ENCODE results near the gene LPP. TPM values are rescaled to one million over a fixed set of nuclear protein-coding genes. Genes with fewer than 3 reads are reported as not detected.

The LPP gene
- total RNA-seq, 2 donors from 2014 or later, result 1,568 to 1,607 TPM

DNA sequence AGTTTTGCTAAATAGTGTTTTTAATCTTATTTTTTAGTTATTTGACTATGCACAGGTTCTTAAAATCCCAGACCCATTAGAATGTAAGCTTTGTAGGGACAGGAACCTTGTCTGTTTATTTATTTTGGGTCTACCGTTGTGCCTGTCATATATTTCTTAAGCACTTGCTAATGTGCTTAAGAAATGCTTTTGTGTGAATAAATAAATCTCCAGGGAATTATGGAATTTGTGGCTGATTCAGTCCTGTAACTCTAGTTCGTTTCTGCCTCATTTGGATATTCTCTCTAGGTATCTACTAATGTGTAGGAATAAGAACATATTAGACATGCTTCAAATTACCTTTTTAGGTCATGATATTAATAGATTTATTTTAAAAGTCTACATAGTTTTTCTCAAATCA is 161.6 kb downstream of the LPP start:
- Histone ChIP-seq H3K4me1 (ENCODE audit: control insufficient read depth in 1 of 2, low read depth in 2 of 2) (peaks cover 27 to 45% of the 10 kb centered on the region in 2 donors), H3K9me3 (no peaks in the 10 kb centered on the region), H3K27me3 (replicated peaks; ENCODE audit: insufficient read depth) (no peaks in the 10 kb centered on the region), H3K36me3 (no peaks in the 10 kb centered on the region), H3K27ac (peak overlapping the region; percentile 45 to 49), H3K4me3 (no peak overlapping the region)
- DNase-seq (ENCODE audit: low spot score) (no peak), ATAC-seq (ENCODE audit: insufficient number of reproducible peaks, low FRiP score, low read depth) (no peak)
- TF ChIP-seq, protein P1, sequence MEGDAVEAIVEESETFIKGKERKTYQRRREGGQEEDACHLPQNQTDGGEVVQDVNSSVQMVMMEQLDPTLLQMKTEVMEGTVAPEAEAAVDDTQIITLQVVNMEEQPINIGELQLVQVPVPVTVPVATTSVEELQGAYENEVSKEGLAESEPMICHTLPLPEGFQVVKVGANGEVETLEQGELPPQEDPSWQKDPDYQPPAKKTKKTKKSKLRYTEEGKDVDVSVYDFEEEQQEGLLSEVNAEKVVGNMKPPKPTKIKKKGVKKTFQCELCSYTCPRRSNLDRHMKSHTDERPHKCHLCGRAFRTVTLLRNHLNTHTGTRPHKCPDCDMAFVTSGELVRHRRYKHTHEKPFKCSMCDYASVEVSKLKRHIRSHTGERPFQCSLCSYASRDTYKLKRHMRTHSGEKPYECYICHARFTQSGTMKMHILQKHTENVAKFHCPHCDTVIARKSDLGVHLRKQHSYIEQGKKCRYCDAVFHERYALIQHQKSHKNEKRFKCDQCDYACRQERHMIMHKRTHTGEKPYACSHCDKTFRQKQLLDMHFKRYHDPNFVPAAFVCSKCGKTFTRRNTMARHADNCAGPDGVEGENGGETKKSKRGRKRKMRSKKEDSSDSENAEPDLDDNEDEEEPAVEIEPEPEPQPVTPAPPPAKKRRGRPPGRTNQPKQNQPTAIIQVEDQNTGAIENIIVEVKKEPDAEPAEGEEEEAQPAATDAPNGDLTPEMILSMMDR (IDR thresholded peaks at IDR 0.05), result no peak

DNA sequence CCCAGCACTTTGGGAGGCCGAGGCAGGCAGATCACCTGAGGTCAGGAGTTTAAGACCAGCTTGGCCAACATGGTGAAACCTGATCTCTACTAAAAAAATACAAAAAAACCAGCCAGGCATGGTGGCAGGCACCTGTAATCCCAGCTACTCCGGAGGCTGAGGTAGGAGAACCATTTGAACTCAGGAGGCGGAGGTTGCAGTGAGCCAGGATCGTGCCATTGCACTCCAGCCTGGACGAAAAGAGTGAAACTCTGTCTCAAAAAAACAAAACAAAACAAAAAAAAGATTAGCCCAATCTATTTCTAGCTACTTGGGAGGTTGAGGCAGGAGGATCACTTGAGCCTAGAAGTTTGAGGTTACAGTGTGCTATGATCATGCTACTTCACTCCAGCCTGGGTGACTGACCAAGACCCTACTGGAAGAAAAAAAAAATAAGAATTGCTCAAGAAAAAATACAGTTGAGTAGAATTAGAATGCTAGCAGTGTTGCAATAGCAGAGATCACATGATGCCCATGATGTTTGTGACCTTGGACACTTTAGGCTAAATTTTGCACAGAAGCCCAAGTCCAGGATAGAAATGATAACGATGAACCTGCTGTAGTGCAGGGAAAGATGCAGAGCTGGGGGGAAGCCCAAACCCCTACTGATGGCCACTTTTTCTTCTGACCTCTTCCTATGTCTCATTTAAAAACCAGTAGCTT is 162.2 kb downstream of the LPP start:
- Histone ChIP-seq H3K4me1 (ENCODE audit: control insufficient read depth in 1 of 2, low read depth in 2 of 2) (peaks cover 32 to 49% of the 10 kb centered on the region in 2 donors), H3K9me3 (no peaks in the 10 kb centered on the region), H3K27me3 (replicated peaks; ENCODE audit: insufficient read depth) (no peaks in the 10 kb centered on the region), H3K4me3 (no peak overlapping the region), H3K36me3 (no peaks in the 10 kb centered on the region), H3K27ac (peak overlapping the region; percentile 45 to 49)
- TF ChIP-seq, protein P1 (IDR thresholded peaks at IDR 0.05), result no peak
- ATAC-seq (ENCODE audit: insufficient number of reproducible peaks, low FRiP score, low read depth), result no peak
- no peak for DNase-seq (ENCODE audit: low spot score)

DNA sequence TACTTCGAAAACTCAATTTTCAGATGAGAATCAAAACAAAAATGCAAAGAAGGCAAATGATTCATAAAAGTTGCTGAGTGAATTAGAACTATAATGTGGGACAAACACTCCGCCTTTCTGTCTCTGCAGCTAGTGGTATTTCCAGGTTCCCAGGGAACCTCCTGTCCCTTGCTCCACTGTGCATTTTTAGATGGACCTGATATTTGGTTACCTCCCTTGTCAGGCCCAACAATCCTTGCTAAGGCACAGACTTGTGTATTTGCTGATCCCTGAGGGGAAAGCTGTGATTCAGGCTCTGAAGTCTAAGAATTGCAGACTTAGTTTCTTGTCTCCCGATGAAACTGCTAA is 162.7 kb downstream of the LPP start:
- Histone ChIP-seq H3K4me1 (ENCODE audit: control insufficient read depth in 1 of 2, low read depth in 2 of 2) (peaks cover 32 to 54% of the 10 kb centered on the region in 2 donors), H3K9me3 (no peaks in the 10 kb centered on the region), H3K27ac (peak overlapping the region in 1 of 2 donors; percentile 49), H3K4me3 (no peak overlapping the region), H3K36me3 (no peaks in the 10 kb centered on the region), H3K27me3 (replicated peaks; ENCODE audit: insufficient read depth) (no peaks in the 10 kb centered on the region)
- TF ChIP-seq, protein P1 (IDR thresholded peaks at IDR 0.05), result no peak
- ATAC-seq (ENCODE audit: insufficient number of reproducible peaks, low FRiP score, low read depth), result no peak
- no peak for DNase-seq (ENCODE audit: low spot score)

DNA sequence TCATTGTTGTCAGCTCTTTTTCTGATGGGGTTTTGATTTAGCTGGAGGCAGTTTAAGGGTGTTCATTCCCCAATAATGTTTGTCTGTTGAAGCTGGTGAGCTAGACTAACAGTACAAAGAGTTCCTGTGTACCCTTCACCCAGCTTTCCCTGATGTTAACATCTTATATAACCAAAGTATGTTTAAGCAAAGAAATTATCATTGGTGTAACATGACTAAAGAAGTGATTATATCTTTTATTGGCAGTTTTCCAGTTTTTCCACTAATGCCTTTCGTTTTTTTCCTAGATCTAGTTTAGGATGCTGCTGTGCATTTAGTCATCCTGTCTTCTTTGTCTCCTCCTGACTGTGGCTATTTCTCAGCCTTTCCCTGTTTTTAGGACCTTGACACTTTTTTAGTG is 165.6 kb downstream of the LPP start:
- TF ChIP-seq, protein P1 (IDR thresholded peaks at IDR 0.05), result no peak
- Histone ChIP-seq H3K4me1 (ENCODE audit: control insufficient read depth in 1 of 2, low read depth in 2 of 2) (peaks cover 41 to 79% of the 10 kb centered on the region in 2 donors), H3K9me3 (no peaks in the 10 kb centered on the region), H3K27ac (peak overlapping the region in 1 of 2 donors; percentile 49), H3K4me3 (no peak overlapping the region), H3K36me3 (no peaks in the 10 kb centered on the region), H3K27me3 (replicated peaks; ENCODE audit: insufficient read depth) (no peaks in the 10 kb centered on the region)
- ATAC-seq (ENCODE audit: insufficient number of reproducible peaks, low FRiP score, low read depth), result no peak
- DNase-seq (ENCODE audit: low spot score), result no peak

DNA sequence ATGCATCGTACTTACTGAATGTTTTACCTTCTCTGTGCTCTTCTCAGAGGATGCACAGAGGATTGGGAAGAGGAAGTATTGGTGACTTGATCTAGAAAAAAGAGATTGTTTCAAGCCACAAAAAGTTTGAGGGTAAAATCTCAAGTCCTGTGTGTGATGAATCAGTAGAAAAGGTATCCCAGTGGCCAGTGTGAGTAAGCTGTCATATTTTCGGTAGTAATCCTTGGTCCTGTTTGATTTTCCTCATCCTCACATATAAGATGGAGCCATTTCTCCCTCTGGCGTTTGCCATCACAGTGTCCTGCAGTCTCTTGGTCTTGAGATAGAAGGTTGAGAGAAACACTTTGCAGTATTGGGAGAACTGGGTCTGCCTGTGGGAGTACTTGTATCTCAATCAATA is 166.8 kb downstream of the LPP start:
- H3K9me3 ChIP-seq, result no peaks in the 10 kb centered on the region
- peak overlapping the region in 1 of 2 donors; percentile 49 for H3K27ac ChIP-seq
- DNase-seq (ENCODE audit: low spot score), result no peak
- H3K27me3 ChIP-seq (replicated peaks; ENCODE audit: insufficient read depth), result no peaks in the 10 kb centered on the region
- peaks cover 39 to 80% of the 10 kb centered on the region in 2 donors for H3K4me1 ChIP-seq (ENCODE audit: control insufficient read depth in 1 of 2, low read depth in 2 of 2)
- TF ChIP-seq, protein P1 (IDR thresholded peaks at IDR 0.05), result no peak
- no peak for ATAC-seq (ENCODE audit: insufficient number of reproducible peaks, low FRiP score, low read depth)
- no peaks in the 10 kb centered on the region for H3K36me3 ChIP-seq
- H3K4me3 ChIP-seq, result no peak overlapping the region
